ENCODE results near the gene KRT31.
"Not testable (repeated sequence)": the region's sequence is repeated elsewhere in the genome, so short reads cannot be mapped to it uniquely, and the experiment has no call there.

KRT31 gene

DNA sequence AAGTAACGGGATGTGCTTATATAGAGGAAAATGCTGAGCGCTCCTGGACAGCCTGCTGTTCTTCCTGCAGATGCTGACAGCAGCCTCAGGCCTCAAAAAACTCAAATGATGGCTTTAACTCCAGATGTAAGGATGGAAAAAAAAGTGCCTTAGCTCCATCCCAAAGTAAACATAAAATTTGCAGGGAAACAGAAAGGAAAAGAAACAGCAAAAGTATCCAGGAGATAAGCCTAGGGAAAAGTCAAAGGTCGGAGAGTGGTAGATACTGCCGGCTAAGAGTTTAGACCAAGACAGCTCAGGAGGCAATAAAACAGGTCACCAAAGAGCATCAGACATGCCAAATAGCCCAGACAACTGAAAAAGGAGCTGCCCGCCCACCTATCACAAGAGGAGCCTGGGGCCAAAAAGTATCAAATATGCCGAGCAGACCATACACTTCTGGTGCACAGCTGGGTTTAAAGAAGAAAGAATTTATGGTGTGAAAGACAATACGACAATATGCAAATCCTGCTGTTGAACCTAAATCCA lies 6.9 kb downstream of the KRT31 start:
- DNase-seq (ENCODE audit: low read depth in 2 of 2), result no peak

DNA sequence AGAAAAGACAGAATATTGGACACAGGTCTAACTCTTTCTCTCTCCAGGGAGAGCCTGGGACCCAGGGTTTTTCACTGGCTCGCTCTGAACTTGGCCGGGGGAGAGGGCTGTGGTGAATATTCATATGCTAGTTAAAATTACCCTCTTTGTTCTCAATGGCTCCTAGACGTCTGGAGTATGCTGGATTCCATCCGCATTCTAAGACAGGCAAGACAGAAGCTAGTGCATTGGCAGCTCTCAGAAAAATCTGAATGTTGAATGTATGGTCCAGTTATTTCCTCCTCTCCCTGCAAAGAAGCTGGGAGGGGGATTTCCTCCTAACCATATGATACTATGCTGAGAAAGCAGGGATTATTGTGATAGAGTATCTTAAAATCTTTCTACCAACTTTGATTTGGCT lies 9.7 kb downstream of the KRT31 start:
- DNase-seq (ENCODE audit: low read depth in 2 of 2), result no peak

DNA sequence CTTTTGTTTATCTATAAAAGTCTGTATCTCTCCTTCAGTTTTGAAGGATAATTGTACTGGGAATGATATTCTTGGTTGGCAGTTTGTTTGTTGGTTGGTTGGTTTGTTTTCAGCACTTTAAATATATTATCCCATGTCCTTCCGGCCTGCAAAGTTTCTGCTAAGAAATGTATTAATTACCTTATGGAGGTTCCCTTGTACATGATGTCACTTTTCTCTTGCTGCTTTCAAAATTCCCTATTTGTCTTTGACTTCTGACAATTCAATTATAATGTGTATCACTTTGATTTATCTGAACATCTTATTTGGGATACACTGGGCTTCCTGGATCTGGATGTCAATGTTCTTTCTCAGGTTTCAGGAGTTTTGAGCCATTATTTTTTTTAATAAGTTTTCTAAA lies 11.2 kb downstream of the KRT31 start:
- no peak for DNase-seq (ENCODE audit: low read depth in 2 of 2)

DNA sequence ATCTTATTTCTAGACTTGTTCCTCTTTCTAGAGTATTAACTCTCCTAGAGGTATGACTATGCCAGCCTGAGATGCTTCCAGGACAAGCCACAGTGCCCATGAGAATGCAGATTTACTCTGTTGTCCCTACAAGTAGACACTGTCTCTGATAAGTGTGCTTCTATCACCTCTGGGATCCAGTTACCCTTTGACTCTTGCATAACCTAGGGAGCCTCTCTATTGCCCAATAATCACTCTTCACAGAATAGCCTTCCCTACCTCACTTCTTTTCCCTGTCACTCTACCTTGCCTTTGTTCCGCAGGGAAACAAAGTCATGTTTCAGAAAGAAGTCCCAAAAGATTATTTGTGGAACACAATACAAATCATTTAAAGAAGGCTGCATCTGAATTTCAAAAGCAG lies 13.7 kb downstream of the KRT31 start:
- DNase-seq (ENCODE audit: low read depth in 2 of 2), result no peak

DNA sequence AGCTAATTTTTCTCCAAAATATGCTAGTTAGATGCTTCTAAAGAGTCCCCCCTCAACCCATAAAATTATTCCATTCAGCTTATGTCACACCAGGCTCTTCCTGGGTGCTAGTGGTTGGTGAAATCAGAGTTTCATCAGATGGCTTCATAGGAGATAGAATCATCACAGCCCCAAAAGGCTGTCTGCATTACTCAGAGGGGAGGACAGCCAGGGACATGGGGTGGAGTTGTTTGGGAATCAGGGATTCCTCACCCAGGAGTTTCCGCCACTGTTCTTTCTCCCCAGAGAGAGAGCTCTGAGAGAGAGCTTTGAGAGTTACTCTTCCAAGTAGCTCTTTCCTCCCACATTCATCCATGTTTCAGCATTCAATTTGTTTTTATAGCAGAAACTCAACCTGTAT lies 15.0 kb downstream of the KRT31 start:
- DNase-seq (ENCODE audit: low read depth in 2 of 2), result no peak

DNA sequence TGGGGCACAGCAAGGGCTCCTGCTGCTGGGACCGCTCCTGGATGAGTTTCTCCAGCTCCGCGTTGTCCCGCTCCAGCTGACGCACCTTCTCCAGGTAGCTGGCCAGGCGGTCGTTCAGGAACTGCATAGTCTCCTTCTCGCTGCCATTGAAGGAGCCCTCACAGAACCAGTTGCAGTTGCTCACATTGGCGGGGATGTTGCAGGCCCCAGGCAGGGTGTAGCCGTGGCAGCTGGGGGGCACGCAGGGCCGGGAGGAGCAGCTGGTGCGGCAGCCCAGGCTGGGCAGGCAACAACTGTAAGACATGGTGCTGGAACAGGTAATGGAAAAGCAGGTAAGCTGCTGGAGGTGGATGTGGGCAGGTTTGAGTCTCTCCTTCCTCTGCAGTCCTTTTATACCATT lies 15.5 kb downstream of the KRT31 start, which contains the start of gene KRT34:
Gene KRT34 (minus strand): TSS at position 364 of the 400 bp plus-strand sequence. CDS start 60 bp downstream, at position 304.
- not testable (repeated sequence) for DNase-seq (ENCODE audit: low read depth in 2 of 2)

DNA sequence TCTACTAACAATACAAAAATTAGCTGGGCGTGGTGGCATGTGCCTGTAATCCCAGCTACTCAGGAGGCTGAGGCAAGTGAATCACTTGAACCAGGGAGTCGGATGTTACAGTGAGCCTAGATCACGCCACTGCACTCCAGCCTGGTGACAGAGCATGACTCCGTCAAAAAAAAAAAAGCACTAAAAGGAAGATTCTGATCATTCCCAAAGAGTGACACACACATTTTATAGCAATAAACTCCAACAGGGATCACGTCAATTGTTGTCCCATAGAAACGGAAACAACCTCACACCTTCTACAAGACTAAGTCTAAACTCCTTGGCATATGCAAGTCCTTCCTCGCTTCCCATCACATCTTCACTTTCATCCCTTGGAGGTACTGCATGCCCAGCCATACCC lies 17.3 kb downstream of the KRT31 start:
- not testable (repeated sequence) for DNase-seq (ENCODE audit: low read depth in 2 of 2)

DNA sequence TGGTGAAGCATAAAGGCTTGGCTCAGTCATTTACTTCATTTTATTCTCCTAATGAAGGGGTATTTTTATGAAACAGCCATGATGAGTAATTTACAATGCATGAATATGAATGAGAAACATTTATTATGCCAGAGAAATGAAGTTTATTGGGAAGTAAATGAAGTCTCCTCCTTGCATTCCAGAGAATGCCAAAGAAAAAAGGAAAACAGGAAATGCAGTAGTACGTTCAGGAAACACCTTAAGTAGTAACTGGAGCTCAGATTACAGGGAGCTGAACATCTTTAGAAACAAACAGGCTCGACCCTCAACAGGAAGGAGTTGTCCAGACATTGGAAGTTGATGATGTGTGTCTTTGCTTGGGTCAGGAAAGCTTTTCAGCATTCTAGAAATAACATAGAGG lies 19.9 kb downstream of the KRT31 start:
- no peak for DNase-seq (ENCODE audit: low read depth in 2 of 2)

DNA sequence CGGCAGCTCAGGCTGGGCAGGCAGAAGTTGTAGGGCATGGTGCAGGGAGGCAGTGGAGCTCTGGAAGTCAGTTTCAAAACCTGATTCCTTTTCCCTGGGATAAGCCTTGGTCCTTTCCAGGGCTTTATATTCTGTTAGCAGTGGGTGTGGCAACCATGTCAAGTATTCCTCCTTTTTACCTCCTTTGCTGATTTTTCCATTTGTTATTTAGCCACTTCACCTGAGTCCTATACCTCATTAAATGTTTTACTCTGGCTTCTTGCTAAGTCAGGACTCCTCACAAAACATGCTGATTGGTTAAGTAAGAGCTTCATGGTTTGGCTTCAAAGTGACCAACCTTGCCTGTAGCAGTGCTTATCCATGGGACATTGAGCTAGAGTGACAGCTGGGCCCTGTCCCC lies 27.7 kb downstream of the KRT31 start, which contains the start of gene KRT33B:
Gene KRT33B (minus strand): TSS at position 101 of the 400 bp plus-strand sequence. CDS start 63 bp downstream, at position 38.
- DNase-seq (ENCODE audit: low read depth in 2 of 2), result no peak

DNA sequence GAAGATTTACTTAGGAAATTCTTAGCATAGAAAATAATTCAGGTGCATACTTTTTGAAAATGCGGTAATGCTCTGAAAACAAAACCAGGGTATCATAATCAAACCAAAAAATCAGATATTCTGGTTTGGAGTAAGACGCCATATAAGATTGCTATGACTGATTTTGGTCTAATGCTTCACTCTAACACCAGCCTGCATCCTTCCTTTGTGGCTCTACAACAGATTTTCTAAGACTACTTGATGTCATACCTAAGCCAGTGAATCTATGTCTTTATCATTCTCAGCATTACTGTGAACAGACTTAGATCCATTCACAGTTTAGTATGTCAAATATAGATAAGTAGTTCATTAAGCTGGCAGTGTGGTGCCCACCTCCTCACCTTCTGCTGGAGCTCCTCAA lies 28.4 kb downstream of the KRT31 start:
- DNase-seq (ENCODE audit: low read depth in 2 of 2), result no peak

DNA sequence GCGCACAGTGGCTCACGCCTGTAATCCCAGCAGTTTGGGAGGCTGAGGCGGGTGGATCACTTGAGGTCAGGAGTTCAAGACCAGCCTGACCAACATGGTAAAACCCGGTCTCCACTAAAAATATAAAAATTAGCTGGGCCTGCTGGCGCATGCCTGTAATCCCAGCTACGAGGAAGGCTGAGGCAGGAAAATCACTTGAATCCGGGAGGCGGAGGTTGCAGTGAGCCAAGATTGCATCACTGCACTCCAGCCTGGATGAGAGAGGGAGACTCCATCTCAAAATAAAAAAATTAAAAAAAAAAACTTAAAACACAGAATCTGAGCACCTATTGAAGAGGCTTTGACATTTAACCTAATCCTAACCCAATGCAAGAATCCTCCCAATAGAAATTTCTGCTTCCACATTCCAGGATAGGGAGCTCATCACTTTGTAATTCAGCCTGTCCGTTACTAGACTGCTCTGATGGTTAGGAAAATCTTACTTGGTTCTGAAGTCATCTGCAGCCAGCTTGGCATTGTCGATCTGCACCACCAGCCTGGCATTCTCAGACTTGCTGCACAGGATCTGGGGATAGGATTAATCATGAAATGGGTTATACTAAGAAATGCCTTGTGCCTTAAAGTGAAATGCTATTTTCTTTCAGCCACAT lies 29.9 kb downstream of the KRT31 start:
- no peak for DNase-seq (ENCODE audit: low read depth in 2 of 2)

DNA sequence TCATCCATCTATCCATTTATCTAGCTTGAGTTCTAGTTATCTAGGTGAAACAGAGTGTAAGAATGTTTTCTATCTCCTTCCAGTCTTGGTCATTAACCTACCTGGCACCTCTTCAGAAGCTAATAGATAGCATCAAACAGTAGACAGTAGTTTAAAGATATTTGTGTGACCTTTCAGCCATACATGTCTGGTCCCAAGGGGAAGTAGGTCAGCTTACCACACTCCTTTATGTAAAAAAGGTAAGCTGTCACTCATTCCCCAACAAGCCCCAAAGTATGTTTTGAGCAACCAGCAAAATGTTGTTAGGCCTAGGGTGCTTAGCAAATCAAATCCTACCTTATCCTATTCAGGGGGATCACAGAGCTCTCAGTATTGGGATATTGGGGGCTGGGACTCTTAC lies 31.3 kb downstream of the KRT31 start:
- DNase-seq (ENCODE audit: low read depth in 2 of 2), result no peak

DNA sequence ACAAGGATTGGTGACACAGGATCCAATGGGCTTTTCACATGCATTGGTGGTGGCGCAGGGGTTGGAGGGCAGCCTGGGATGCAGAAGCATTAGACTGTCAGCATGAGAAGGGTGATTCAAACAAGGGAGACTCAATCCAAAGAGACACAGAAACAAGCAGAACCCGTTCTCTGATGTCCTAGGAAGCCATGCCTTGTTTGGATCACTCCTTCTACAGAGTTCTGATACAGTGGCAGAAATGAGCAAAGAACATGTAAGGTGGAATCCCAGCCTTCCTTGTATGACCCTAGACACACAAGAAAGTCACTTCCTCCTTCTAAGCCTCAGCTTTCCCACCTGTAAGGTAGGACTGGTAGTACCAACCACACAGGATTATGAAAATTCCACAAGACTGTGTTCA lies 33.5 kb downstream of the KRT31 start:
- no peak for DNase-seq (ENCODE audit: low read depth in 2 of 2)

DNA sequence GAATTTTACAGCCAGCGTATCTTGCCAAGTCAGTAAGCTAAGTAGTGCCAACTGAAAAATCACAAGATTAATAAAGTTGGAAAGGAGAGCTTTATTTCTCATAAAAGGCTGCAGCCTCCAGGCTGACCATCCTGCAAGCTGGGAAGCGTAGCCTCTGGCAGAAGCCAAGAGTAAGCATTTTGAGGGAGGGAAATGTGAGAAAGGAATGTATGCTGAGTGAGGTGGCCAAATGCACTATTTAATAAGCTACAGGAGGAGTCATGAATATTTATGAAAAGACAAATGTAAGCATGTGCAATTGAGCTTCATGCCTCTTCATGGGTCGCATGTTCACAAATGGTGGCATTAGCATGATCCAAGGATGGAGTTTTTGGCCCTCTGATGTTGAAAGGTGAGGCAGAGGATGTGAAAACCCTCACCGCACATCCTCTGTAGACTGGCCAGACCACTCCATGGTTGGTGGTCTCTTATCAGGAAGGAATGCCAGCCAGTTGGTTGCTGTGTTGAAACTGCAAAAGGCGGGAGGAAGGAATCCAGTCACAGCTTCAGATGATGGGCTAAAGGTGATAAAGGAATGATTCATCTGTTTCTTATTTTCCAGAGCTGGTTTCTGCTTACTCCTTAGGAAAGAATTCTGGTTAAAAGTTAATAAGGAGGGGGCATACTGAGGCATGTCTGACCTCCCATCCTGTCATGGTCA lies 37.0 kb downstream of the KRT31 start:
- no peak for DNase-seq (ENCODE audit: low read depth in 2 of 2)

DNA sequence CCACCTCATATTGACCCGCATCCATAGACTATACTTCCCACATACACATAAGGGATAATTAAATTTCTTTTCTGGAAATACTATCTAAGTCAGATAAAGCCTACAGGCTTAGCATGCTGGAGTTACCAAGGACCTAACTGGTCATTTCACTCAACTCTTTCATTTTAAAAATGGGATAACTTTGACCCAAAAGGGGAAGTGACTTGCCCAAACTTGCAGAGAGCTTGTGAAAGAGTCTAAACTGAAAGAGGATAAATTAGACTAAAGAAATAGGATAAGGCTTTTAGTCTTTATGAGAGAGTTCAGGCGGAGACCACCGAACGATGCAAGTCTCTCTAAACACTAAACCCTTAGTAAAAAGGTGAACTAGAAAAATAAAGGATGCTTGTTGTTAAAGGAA lies 42.9 kb downstream of the KRT31 start:
- DNase-seq (ENCODE audit: low read depth in 2 of 2), result no peak

DNA sequence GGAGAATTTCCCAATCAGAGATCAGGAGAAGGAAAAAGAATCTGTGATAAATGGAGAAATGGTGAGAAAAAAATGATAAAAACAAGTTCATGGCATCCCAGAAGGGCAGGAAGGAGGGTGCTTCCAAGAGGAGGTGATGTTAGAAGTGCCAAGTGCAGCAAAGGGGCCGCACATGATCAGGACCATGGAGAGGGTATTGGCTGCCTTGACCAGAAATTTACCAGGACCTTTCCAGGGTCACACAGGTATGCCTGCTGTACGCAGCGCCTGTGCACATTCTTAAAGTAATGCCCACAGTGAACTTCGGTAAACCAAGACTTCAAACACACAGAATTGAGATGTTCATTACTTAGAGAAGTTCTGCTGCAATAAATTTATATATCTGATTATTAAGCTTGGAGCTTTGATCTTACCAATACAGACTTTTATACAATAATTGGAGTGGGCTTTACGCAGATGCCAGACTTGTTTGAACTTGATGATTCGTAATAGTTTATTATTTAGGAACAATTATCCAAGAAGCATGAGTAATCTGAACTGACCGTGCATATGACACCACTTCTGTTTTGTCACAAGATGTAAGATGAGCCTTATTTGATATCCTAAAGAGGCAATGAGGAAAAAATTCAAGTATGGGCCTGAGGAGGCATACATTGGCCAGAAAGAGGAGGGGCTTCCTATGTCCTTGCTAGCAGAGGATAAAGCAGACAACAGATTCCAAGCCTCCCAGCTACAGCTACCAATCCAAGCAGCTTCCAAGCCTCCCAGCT lies 44.6 kb downstream of the KRT31 start:
- no peak for DNase-seq (ENCODE audit: low read depth in 2 of 2)

DNA sequence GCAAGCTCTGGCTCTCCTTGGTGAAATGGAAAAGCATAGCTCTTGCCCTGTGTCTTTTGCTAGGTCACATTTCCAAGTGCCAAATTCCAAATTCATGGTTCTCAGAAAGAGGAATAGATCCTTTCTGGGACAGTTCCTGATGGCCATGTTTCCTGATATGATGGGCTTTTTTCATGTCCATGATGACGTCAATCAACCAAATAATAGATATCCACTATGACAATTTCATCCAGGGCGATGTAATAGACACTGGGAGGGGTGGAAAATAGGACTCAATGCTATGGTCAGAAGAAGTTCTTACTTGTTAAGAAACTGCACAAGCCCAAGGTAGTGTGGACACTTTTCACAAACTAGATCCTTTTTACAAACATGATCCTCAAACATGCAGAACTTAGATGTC lies 46.2 kb downstream of the KRT31 start:
- DNase-seq (ENCODE audit: low read depth in 2 of 2), result no peak

DNA sequence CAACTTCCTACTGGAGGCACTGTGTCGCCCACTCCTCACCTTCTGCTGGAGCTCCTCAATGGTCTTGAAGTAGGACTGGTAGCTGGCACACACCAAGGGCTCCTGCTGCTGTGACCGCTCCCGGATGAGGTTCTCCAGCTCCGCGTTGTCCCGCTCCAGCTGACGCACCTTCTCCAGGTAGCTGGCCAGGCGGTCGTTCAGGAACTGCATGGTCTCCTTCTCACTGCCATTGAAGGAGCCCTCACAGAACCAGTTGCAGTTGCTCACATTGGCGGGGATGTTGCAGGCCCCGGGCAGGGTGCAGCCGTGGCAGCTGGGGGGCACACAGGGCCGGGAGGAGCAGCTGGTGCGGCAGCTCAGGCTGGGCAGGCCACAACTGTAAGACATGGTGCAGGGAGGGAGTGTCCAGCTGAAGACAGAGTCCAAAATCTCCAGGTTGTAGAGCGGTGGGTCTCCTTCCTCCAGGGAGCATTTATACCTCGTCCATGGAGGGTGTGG lies 47.0 kb downstream of the KRT31 start, which contains the start of gene KRT33A:
Gene KRT33A (minus strand): TSS at position 448 of the 498 bp plus-strand sequence. CDS start 61 bp downstream, at position 387.
- not testable (repeated sequence) for DNase-seq (ENCODE audit: low read depth in 2 of 2)

DNA sequence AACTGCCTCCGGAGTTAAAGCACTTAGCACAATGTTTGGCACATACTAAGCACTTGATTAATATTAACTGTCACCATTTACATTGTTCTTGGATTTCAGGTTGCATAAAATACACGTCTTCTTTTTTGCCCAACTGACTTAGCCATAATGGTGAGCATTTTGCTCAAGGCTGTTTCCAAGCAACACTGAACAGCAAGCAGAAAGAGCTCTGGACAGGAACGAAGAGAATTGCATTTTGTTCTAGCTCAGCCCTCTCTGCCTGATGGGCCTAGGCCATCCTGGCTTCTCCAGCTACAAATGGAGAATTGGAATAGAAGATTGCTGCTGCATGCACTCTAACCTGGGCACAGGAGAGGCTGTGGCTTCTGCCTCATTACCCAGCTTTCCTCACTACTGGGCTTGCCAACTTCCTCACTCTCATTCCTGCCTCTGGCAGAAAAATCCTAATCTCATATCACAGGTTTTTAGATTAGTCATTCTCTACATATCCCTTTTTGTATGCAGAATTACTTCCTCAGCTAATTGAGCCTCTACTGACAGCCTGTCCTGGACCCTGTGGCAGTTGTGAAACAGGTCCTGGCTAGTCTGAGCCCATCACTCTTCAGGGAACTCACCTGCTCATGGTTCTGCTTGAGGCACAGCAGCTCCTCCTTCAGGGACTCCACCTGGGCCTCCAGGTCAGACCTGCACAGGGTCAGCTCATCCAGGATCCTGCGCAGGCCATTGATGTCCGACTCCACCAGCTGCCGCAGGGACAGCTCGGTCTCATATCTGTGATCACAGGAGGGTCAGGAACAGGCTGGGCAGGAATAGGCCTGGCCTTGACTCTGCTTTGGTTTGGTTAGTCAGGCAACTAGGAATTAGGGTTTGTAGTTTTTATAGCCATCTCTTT lies 49.3 kb downstream of the KRT31 start:
- no peak for DNase-seq (ENCODE audit: low read depth in 2 of 2)

DNA sequence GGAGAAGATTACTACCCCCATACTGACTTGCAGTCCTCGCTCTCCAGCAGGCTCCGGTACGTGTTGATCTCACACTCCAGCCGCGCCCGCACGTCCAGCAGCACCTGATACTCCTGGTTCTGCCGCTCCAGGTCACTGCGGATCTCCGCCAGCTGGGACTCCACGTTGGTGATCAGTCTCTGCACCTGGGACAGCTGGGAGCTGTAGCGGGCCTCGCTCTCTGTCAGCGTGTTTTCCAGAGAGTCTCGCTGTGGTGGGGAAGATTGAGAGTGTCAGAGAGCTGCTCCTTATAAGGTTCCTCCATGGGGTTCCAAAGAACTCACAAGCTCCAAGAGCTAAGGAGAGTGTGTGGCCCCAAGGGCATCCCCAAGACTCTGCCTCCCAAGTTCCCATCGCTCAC lies 51.0 kb downstream of the KRT31 start:
- not testable (repeated sequence) for DNase-seq (ENCODE audit: low read depth in 2 of 2)

DNA sequence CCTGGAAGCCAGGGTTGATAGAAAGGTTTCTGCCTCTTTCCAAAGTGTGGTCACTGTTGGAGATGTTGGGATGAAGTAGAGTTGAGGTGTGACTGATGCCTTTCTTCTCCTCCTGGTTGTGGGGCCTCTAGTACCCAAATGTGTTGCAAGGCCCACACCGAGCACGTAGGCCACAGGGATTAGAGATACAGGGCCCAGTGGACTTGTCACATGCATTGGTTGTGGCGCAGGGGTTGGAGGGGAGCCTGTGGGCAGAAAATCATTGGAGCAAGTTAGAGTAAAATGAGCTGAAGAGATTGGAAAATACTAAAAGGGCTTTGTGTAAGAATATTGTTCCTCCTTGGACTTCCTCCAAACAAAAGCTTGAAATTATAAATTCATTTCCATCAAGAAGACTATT lies 51.4 kb downstream of the KRT31 start:
- no peak for DNase-seq (ENCODE audit: low read depth in 2 of 2)
